ENCODE data around the gene ZNF329.

The ZNF329 gene

GRCh38 chr19:58097349-58097748 lies 53.2 kb downstream of the ZNF329 start:
- no peak for DNase-seq
- TF ChIP-seq GATA1 (IDR thresholded peaks at IDR 0.05; ENCODE audit: low read depth, low read length), result no peak
- TF ChIP-seq POLR2A (IDR thresholded peaks at IDR 0.05; ENCODE audit: low read length), result no peak

GRCh38 chr19:58096884-58097283 lies 53.7 kb downstream of the ZNF329 start:
- TF ChIP-seq POLR2A (IDR thresholded peaks at IDR 0.05; ENCODE audit: low read length), result no peak
- no peak for DNase-seq

GRCh38 chr19:58095328-58095727 lies 55.3 kb downstream of the ZNF329 start:
- TF ChIP-seq POLR2A (IDR thresholded peaks at IDR 0.05; ENCODE audit: low read length) (no peak), GATA1 (IDR thresholded peaks at IDR 0.05; ENCODE audit: low read depth, low read length) (no peak)

DNA sequence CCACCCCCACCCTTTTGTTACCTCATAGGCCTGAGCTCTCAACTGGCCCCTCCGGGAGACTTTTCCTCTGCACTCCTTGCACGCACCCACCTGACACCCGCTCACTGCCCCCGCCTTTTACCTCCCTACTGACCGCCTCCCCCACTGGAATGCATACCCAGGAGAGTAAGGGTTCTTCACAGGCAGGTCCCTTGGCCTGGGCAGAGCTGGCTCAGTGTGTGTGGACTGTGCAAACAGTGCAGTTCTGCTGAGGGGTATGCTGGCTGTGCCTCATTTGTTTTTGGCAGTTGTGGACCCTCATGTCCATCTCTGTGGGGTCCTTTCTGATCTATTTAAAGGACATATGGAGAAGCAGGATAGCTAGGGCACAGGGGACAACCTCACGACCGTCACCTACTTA lies 57.5 kb downstream of the ZNF329 start:
- no peak for DNase-seq
- TF ChIP-seq GATA1 (IDR thresholded peaks at IDR 0.05; ENCODE audit: low read depth, low read length) (no peak), POLR2A (IDR thresholded peaks at IDR 0.05; ENCODE audit: low read length) (no peak)

More at GRCh38 chr19:58095328-58095727, 55.3 kb downstream of the ZNF329 start:
- no peak for DNase-seq

DNA sequence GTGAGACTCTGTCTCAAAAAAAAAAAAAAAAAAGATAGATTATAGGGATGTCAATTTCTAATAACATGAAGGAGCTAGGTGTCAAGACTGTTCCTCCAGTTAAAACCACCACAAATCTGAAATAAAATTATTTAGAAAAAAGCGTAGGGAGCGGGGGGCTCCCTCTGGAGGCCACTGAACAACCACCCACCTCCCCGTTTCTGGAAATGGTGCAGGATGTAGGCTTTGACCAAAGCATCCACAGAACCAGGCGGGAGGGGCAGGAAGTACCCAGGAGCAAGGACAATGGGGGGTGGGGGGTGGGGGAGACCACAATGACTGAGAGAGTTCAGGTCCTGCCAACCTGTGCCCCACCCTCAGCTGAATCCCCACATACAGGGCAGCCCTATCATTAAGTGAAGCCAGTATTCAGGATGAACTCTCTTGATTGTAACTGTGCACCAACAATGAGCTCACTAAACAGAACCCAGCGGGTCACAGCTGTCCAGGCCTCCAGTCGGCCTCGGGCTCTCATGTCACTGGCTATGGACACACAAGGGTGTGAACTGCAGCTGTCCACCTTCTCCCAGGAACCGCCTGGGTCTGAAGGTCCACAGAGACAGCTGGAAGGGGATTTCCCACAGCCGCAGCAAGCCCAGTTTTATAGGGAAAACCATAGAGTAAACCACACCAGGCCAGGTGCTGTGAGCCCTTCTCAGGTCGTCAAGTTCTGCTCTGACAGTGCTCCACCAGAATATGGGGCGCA lies 59.2 kb downstream of the ZNF329 start:
- TF ChIP-seq POLR2A (IDR thresholded peaks at IDR 0.05; ENCODE audit: low read length) (no peak), GATA1 (IDR thresholded peaks at IDR 0.05; ENCODE audit: low read depth, low read length) (no peak)
- no peak for DNase-seq

DNA sequence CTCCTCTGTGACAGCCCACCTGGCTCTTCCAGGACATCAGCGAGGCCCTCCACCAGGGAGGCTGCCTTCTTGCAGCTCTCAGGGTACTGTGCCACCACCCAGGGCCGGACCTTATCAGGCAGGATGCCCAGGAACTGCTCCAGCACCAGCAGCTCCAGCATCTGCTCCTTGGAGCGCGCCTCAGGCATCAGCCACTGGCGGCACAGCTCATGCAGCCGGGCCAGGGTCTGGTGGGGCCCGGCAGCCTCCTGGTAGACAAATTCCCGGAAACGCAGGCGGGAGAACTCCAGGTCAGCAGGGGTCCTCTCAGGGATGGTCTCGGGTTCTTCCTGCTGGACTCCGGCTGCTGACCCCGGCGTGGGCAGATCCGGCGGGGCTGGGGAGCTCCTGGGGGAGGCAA lies 60.7 kb downstream of the ZNF329 start:
- no peak for DNase-seq
- TF ChIP-seq GATA1 (IDR thresholded peaks at IDR 0.05; ENCODE audit: low read depth, low read length) (no peak), POLR2A (IDR thresholded peaks at IDR 0.05; ENCODE audit: low read length) (no peak)

DNA sequence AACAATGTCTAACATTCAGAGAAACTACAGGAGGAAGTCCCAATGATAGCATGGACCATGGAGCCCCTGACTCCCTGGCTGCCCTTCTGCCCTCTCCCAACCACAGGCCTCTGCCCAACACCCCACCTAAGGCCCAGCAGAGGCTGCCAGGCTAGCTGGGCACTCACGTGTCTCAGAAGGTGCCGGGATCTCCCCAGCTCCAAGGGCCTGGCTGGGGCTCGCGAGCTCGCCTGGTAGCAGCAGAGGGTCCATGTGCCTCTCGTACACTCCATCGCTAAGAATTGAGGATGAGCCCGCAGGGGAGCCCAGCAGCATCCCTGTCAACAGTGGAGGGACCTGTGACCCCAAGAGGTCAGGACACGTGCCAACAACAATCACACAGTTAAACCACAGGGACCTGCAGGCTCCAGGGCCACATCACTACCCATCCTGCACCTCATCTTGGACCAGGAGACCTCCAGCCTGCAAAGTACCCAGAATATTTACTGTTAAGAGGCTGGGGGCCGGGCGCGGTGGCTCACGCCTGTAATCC lies 62.0 kb downstream of the ZNF329 start:
- TF ChIP-seq POLR2A (IDR thresholded peaks at IDR 0.05; ENCODE audit: low read length) (no peak), GATA1 (IDR thresholded peaks at IDR 0.05; ENCODE audit: low read depth, low read length) (no peak)
- no peak for DNase-seq

DNA sequence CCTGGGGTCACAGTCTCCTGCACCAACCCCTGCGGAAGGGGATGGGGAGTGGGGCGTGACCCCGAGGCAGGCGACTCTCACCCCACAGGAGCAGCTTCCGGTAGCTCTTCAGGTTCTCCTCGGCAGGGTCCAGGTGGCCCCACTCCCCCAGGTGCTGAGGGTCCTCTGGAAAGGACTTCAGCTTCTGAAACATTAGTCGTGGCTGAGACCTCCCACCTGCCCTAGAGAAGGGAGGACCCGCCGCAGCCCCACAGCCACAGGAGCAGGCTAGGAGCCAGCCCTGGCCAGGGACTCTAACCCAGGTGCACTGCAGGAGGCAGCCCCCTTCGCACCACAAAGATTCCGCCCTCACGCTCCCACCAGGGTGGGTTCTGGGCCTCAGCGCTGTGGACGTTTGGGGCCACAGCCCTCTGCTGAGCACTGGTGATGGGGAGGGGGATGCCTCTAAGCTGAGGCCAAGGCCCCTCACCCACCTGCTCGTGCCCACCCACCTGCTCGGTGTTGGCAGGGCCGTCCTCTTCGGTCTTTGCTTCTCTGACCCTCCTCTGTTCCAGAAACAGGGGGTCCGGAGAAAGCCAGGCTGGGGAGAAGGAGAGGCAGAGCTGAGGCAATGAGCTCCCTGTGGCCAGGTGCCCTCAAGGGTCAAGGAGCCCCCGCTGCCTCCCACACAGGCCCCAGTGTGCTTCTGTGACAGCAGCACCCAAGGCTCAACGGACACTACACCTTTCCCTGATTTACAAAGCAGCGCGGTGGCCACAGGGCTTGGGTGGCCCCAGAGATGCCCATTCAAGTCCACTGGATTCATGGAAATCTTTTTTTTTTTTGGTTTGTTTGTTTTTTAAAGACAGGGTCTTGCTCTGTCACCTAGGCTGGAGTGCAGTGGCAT lies 63.5 kb downstream of the ZNF329 start:
- TF ChIP-seq POLR2A (IDR thresholded peaks at IDR 0.05; ENCODE audit: low read length), result no peak
- no peak for TF ChIP-seq GATA1 (IDR thresholded peaks at IDR 0.05; ENCODE audit: low read depth, low read length)
- DNase-seq, result no peak

DNA sequence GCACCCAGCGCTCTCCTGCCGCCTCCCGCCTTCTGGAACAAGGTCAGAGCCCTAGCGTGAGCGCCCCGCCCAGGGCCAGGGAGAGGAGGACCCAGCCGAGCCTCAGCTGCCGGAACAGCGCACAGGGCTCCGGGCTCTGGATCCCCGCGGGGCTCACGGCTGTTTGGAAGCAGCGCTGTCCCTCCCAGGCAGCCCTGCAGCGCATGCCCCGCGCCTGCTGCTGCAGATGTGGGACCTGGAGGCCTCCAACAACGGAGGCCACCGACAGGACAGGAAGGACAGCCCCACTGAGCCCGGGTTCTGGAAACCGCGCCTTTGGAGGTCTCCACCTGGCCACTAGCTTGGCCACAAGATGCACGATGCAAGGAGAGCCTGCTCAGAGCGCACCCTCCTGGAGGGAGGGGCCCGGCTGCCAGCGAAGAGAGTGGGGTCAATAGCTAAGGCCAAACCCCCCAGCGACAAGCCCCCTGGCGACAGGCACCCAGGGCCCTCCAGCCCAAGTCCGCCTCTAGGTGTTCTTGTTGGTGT lies 65.2 kb downstream of the ZNF329 start:
- TF ChIP-seq GATA1 (IDR thresholded peaks at IDR 0.05; ENCODE audit: low read depth, low read length), result no peak
- no peak for TF ChIP-seq POLR2A (IDR thresholded peaks at IDR 0.05; ENCODE audit: low read length)
- no peak for DNase-seq

DNA sequence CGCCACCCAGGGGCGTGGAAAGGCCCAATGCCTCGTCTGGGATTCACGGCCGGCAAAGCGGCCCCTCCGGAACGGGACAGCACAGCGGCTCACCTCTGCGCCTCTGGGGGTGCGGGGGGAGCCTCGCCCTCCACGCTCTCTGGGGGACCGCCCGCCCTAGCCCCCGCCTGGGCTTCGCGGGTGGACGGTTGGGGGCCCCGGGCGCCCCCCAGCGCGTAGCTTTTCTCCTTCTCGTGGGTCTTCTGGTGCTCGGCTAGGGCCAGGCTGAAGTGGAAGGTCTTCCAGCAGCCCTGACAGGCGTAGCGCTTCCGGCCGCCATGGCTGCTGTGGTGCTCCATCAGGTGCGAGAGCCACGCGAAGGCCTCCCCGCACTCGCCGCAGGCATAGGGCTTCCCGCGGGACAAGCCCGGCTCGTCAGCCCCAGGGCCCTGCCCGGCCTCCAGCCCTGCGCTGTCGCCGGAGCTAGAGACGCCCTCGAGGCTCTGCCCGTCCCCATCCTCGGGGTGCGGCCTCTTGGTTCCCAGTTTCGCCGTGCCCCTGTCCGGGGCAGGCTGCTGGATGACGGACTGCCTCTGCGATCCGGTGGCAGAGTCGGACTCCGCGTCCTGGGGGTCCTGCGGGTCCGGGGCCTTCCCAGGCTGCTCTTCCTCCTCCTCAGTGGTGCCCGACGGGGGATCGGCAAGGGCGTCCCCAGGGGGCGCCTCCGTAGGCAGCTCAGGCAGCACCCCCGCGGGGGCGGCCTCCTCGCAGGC lies 65.8 kb downstream of the ZNF329 start:
- no peak for TF ChIP-seq POLR2A (IDR thresholded peaks at IDR 0.05; ENCODE audit: low read length)
- TF ChIP-seq GATA1 (IDR thresholded peaks at IDR 0.05; ENCODE audit: low read depth, low read length), result no peak
- DNase-seq, result no peak

- peak; percentile 15 to 29 for DNase-seq
- TF ChIP-seq GATA1 (IDR thresholded peaks at IDR 0.05; ENCODE audit: low read depth, low read length) (no peak), POLR2A (IDR thresholded peaks at IDR 0.05; ENCODE audit: low read length) (no peak)
Measured at GRCh38 chr19:58083021-58083420, 67.6 kb downstream of the ZNF329 start.

DNA sequence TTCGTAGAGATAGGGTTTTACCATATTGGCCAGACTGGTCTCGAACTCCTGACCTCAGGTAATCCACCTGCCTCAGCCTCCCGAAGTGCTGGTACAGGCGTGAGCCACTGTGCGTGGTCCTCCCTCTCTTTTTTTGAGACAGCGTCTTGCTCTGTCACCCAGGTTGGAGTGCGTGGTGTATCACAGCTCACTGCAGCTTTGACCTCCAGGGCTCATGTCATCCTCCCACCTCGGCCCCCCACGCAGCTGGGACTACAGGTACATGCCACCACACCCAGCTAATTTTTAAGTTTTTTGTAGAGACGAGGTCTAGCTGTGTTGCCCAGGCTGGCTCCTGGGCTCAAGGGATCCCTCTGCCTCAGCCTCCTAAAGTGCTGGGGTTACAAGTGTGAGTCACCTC lies 70.8 kb downstream of the ZNF329 start:
- no peak for DNase-seq
- TF ChIP-seq GATA1 (IDR thresholded peaks at IDR 0.05; ENCODE audit: low read depth, low read length), result no peak
- TF ChIP-seq POLR2A (IDR thresholded peaks at IDR 0.05; ENCODE audit: low read length), result no peak
